SK-N-SH (cell line): ENCODE data around the gene CACNA1H.

ENCODE experiments used
- CTCF ChIP-seq: fragments of 200-600 bp; sonication (generic); IDR thresholded peaks from 2 replicates; pipeline ENCODE4 v1.6.1; 2017; ENCODE audit warnings: antibody characterized with exemption, mild to moderate bottlenecking, moderate library complexity
- MAX ChIP-seq: IDR thresholded peaks from 2 replicates; pipeline ENCODE4 v1.4.0; 2012; ENCODE audit warnings: low read depth
- NFIC ChIP-seq: IDR thresholded peaks from 2 replicates; pipeline ENCODE4 v1.4.0; 2012; ENCODE audit warnings: borderline replicate concordance
- RAD21 ChIP-seq: IDR thresholded peaks from 2 replicates; pipeline ENCODE4 v1.6.1; 2012; ENCODE audit warnings: mild to moderate bottlenecking, low read length
- REST ChIP-seq: IDR thresholded peaks from 2 replicates; pipeline ENCODE4 v1.6.1; 2012; ENCODE audit warnings: mild to moderate bottlenecking, low read depth, low read length, moderate library complexity
- TCF12 ChIP-seq: IDR thresholded peaks from 2 replicates; pipeline ENCODE4 v1.4.0; 2012
- TEAD4 ChIP-seq: IDR thresholded peaks from 2 replicates; pipeline ENCODE4 v1.4.0; 2012; ENCODE audit warnings: mild to moderate bottlenecking, borderline replicate concordance; ENCODE audit not compliant: insufficient read depth
- YY1 ChIP-seq: IDR thresholded peaks from 2 replicates; pipeline ENCODE4 v1.4.0; 2012; ENCODE audit warnings: low read depth, mild to moderate bottlenecking
- ZBTB33 ChIP-seq: IDR thresholded peaks from 2 replicates; pipeline ENCODE4 v1.4.0; 2012; ENCODE audit warnings: low read depth, borderline replicate concordance

- TF ChIP-seq ZBTB33 (no peak), NFIC (no peak), CTCF (no peak), RAD21 (no peak), REST (no peak), MAX (no peak), TCF12 (no peak), YY1 (no peak), TEAD4 (no peak)
Measured at GRCh38 chr16:1258225-1258600, 105.3 kb downstream of the CACNA1H start.
